ENCODE data around the gene GASK1B.

Gene GASK1B

DNA sequence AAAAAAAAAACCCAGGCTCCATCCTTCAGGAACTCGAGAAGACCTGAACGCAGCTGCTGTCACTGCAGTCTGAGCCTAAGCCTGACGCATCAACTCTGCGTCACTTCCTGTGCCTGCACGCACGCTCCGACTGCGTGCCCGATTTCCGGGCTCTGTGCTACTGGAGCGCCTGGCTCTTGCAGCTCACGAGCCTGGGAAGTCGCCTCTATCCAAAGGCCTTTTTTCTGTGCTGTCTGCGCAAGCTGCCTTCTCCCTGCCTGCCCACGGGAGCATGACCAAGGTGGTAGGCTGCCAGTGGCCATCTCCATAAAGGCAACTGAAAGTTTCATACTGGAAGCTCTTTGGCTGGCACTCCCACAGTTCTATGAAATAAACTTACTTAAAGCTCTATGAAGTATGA, 9.9 kb upstream of the GASK1B start:
- no peak for DNase-seq

DNA sequence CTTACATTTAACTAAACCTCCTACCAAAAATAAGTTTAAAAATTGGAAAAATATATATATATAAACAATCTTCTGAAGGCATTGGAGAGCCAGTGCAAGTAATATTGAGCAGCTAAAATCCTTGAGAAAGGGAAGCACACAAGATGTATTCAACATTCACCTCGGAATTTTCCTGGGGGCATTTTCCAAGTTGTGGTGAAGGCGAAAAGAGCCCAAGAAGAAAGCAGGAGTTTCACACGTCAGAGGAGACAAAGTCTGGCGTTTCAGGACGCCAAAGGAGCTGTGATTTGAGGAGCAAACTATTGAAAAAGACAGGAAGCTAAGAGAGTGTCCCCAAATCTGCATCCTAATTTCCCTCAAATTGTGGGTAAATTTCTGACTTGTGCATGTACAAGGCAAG, 9.1 kb upstream of the GASK1B start:
- DNase-seq: no peak

DNA sequence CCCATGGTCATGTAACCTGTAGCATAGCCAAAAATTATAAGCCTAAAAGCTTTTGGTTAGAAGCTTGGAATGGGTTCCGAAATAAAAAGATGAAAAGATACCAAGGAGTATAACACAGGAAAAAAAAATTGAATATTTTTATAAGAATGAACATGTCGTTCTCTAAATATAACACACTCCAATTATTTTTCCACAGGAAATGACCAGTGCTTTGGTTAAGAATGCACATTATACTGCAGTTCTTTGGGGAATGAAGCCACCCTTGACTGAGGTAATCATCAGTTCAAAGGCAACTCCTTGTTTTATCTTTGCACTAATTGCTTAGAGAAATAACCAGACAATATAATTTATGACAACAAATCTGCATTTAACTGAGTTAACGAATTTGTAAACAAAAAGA, 6.6 kb upstream of the GASK1B start:
- no peak for DNase-seq

DNA sequence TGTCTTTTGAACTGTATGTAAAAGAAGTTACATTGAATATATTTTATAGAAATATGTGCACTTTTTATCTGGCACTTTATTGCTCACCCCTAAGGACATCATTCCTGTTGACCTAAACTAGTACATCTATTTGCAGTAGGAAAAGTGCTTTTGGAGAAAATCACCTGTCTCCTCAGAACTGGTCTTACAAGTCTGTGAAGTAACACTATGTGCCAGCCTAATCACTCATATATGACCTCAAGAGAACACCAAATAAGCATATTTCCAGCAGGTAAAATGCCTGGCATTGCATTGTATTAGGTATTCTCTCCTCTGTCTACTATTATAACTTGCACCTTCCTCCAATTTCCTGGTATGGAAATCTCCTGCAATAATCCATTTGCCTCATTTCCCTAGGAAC, 4.0 kb upstream of the GASK1B start:
- DNase-seq: no peak

DNA sequence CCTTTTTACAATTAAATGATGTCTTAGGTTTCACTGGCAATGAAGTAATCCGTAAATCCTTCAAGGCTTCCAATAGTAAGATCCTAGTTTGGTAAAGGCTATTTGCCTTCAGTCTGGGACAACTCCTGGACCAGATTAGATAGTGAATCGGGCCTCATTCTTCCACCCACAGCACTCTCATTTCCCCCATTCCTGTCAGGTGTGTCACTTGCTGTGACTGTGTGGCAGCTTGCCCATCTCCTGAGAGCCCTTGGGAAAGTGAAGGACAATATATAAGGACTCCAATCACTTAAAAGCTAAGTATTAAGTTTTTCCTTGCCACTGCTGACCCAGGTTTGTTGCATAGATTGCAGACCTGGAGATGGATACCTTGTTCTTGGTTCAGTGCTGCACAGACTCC, 3.3 kb upstream of the GASK1B start:
- DNase-seq: no peak

DNA sequence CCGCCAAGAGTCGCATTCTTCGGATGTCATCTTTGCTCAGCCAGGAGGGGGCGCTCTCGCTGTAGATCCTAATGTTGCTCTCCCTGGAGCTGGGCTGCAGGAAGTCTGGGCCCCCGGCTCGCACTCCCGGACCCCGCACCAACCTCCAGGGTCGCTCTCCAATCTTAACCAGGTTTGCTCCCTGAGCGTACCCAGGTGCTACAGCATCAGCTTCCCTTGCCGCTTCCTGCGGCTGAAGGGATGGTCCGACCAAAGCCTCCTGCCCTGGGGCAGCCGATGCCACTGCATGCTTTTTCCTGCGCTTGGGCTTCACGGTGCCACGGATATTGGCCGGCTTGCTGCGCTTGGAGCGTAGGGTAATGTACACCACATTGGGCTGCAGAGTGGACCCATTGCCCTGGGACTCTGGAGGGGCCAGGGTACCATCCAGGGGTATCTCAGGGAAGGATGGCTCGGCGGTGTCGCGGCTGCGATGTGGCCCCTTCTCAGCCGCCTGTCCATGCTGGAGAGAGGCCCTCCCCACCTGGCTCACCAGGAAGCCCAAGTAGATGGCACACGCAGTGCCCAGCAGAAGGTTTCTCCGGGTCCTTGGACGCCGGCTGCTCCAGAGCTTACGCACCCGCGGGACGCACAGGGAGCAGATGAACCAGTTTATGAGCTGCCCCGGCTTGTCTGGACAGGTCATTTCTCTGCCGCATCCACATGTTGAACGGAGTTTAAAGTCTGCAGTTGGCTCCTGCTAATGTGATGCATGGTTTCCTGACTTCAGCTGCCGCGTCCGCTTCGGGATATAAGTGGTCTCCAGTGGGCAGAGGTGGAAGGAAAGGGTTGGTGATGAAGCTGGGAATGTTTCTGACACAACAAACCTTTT, 1.9 kb downstream of the GASK1B start:
- no peak for DNase-seq

DNA sequence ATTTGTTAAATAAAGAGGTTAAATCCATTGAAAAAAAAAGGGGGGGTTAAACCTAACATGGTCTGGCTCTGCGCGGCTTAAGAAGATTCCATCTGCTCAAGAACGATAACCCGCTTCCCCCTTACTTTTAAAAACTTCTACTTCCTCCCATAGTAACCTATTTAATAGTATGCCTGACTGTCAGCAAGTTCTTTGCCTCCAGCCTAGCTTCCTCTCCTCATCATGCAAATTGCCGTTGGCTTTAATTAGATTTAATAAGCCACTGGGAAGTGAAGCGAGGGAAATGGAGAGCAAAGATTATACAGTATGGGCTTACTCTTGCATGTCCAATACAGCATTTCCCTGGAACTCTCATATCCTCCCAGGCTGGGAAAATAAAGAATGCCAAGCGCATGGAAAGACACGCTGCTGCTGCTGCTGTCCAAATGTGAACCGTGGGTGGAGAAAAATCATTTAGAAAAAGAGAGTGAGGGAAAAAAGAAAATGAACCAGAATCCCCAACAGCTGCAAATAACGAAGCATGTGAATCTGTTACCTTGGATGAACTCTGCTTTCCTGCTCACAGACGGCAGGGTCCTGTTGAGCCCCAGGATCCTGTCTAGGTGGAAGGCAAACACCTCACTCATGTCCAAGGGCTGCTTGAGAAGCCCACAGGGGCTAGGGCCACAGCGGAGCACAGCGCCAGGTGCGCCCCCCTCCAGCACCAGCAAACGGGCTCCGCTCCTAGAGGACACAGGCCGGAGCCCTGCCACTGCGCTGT, 2.7 kb downstream of the GASK1B start:
- DNase-seq: no peak

DNA sequence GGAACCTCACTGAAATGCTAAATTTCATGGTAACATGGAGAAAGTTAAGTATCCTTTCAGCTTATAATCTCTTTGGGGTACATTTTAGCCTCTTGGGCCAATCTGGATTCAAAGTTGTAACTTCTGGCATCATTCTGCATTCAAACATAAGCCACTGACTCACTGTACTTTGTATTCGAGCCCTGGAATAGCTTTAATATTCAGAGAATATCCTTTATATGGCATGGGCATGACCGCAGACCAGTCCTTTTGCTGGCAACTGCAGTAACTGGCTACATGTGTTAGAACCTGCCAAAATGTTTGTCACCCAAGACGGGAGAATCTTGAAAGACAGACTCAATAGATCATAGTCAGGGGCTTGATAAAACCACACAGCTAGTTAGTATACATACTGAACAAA, 3.3 kb downstream of the GASK1B start:
- DNase-seq: no peak

DNA sequence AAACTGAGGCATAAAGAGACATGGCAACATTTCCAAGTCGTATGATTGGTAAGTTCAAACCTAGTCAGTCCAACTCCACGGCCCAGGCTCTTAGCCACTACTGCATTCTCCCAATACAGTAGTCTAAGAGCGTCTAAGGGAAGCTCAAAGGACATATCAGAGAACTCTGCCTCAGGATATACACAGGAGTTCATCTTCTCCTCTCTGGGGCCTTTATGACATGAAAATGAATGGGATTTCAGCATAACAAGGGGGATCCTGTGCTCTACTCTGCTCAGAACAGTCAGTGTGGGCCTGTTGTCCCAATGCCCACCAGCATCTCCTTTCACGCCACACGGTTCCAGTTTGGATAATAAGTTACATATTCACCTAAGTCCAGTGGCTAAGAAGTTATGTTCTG, 4.2 kb downstream of the GASK1B start:
- no peak for DNase-seq

DNA sequence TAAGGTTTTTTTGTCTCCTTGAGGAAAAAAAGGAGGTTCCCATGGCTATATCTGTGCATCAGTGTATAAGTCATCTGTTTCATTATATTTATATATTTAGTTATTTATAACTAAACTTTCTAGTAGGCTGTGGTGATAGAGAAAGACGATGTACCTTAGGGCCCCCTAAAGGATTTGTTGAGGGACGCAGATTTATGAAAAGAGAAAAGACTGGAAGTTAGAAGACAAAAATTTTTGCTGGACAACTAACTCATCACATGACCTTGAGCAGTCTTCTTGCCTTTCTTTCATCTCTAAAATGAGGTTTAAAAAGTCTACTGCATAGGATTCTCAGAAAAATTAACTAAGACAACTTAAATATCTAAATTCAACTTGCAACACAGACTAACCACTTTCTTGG, 6.1 kb downstream of the GASK1B start:
- no peak for DNase-seq

DNA sequence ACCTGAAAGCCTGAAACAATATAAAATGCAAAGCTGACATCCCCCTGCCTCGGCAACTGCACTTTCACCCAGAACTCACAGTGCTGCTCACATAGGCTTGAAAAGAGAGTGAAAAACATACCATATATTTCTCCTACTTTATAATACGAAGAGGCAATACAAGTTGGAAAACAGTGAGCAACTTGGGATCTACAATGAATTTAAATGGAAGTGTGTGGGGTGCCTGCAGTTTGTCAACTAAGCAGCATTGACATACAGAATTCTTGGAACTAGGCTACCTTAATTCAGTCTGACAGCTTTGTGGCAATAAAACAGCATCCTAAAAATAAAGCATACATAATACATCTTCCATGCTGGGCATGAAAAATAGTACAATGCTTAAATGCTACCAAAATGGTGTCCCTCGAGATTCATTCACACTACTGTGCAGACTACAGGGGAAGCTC, 8.0 kb downstream of the GASK1B start:
- no peak for DNase-seq

DNA sequence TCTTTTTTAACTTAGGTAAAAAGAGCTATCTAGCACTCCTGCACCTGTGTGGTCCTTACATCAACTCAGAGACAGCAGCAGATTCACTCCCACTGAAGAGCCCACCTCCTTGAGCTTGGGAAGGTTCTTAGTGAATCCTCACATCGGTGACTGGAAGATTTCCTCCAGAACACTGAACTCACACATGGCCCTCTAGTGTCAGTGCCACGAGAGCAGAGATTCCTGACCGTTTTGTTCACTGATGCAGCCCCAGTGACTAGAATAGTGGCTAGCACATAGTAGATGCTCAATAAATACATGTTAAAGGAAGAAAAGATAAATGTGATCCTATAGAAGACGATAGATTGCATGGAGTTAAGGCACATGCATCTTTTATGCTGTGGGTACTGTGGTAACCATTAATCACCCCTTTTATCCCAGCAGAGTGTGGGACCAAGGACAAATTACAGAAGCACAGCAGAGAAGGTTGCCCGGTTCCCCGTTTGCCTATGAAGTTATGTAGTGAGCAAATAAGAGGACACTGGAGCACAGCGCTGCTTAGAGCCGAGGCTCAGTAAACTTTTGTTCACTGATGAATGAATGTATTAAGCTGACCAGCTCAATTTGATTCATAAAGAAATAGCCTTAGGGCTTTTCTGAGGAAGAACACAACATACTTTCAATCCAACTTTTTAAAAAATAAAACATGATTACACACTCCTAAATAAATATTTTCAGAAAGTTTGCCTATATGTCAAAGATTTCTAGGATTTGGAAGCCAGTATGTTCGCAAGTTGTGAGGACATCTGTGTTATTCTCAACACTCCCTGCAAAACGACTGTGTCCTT, 8.7 kb downstream of the GASK1B start:
- DNase-seq: no peak

DNA sequence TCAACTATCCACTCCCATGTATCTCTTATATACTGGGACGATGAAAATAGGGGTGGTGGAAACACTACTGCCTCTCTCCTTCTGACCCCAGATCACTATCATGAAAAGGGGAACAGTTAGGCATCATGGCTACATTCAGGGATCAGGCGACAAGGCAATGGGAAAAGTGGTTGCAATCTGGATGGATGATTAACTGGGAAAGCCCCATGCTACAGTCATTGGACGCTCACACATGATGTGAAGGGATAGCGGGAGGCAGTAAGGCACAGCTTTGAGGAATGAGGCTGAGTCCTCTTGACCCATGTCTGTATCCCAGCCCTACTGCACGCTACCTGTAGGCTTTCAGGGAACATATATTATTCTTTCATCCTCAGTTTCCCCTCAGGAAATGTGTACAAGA, 10.2 kb downstream of the GASK1B start:
- DNase-seq: no peak

DNA sequence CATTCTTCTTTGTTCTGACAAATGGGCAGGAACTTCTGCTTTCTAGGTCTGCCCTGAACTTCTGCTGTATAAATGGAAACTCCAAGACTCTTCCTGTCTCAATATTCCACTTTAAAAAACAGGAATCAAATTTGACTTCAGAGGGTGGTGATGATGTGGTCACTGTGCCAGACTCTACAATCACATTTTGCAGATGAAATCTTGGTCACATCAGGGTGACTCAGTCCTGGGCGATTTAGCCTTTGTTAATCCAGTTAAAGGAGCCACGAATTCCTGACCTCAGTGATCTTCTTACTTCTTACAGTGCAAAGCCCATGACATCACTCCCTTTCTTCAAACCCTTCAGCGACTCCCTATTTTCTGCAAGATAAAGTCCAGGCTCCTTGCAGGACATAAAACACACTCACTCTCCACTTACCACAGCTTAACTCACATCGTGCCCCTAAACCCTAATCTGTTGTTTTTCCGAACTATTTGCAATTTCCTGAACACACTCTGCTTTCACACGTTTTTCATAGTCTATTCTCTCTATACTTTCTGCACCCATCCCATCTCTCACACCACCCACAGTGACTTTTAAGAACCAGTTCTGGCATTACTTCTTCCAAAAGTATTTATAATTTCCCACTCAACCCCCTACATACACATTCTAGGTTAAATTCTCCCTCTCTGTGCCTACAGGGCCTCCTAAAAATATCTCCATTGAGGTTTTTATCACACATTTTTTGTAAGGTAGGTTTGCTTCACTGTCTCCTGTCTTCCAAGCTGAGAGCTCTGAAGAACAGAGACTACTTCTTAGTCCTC, 11.1 kb downstream of the GASK1B start:
- no peak for DNase-seq

DNA sequence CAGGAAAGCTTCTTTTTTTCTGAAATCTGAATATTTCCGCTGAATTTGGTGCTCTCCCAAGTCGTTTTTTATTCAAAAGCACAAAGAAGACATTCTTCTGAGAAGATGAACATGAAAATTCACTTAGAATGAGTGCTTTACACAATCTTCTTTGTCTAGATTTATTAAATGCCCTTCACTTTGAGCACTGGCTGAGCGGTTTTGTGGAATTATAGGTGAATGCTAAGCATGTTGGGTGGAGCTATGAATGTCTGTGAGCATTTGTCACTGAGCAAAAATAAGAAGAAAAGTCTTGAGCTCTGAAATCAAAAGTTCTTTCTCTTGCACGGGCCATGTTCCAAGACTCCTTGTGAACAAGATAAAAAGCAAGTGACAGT, 13.1 kb downstream of the GASK1B start:
- no peak for DNase-seq

DNA sequence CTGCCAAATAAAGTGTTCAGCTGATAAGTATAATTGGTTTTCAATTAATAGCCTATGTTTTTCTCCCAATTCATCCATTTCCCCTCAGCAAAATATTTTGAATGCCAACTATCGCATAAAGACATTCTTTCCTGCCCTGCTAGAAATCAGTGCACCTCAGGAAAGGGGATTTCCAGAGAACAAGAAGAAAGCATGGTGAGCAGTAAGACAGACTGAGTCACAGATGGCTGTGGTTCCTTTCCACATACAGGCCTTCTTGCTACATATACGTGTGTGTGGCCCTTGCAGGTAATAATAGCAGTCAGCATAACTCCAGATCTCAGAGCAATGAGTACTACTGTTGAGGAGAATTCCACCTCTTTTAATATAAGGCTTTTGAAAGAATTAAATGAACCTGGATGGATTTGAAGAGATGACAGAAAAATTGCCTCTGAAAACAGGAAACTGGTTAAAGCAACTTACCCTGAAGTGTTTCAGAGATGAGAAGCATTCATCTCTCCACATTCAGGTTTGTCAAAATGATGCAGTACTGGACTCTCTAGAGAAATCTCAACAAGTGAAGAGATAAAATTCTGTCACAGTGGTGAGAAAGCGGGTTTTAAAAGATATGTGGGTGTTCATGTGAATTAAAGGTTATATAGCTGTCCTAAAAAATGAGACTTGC, 13.6 kb downstream of the GASK1B start:
- no peak for DNase-seq

DNA sequence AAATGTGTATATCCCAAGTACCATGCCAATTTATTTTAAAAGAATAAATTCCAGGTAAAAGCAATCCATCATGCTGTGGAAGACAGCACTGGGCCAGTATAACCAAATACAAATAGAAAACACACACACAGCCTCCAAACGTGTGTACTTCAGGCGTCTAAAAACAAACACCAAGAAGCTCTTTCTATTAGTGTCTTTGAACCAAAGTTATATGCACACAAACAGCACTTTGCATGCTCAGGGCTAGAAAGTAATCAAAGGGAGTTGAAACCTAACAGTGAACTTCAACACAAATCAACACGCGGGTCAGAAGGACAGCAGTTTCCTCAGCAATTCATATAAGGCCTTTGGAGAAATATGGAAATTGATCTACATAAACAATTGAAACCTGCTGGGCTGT, 15.4 kb downstream of the GASK1B start:
- DNase-seq: no peak

DNA sequence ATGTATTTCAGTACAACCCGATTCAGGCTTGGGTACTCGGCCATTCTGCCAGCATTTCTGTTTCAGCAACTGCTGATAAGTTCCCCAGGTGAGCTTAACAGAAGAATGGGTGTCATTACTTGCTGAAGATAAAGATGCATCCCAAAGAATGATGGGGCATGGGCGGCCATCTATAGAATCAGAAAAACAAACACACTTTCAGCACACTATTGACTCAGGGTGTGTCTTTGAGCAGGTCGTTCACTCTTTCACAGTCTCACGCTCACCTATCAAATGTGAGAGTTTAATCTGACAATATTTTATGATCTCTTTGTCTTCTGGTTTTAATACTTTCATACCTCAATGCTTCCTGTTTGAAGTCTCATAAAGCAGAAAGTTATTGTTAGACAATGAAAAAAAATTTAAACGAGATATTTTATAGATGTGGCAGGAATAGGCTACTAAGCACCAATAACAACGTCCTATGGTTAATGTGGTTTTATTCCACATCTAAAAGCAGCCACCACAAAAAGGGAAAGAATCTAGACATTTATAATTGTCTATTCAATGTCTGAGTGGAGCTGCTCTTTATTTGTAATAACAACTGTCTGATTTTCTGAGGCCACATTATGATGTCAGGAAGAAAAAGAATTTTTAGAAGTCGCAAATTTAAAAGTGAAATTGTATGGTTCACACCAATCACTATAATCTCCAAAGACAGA, 17.0 kb downstream of the GASK1B start:
- DNase-seq: no peak

DNA sequence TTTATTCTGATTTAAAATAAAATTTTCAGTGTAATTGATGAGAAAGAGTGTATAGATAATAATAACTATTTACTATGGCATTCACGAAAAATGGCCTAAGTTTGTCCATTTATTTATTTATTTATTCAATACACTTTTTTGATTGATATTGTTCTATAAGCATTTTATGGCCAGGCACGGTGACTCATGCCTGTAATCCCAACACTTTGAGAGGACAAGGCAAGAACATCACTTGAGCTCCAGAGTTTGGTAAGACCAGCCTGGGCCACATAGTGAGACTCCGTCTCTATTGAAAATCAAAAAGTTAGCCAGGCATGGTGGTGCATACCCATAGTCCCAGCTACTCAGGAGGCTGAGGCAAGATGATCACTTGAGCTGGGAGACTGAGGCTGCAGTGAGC, 25.7 kb downstream of the GASK1B start:
- DNase-seq: no peak

DNA sequence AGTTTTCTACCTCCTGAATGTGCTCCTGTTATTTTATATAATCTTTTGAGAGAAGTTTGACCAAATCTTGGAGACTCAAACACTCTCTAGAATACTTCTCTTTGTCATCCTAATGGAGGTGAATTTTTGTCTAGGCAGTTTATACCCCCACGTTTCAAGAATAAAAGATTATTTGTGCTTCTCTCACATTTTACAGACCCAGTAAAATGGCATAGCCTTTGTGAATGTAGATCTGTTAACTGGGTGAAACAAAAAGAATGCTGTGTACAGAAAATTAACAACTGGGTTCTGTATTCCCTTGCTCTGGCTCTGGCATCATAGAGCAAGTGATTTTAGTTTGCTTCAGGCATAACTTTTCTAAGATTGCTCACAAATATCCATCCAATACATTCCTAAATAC, 26.1 kb downstream of the GASK1B start:
- DNase-seq: no peak

DNA sequence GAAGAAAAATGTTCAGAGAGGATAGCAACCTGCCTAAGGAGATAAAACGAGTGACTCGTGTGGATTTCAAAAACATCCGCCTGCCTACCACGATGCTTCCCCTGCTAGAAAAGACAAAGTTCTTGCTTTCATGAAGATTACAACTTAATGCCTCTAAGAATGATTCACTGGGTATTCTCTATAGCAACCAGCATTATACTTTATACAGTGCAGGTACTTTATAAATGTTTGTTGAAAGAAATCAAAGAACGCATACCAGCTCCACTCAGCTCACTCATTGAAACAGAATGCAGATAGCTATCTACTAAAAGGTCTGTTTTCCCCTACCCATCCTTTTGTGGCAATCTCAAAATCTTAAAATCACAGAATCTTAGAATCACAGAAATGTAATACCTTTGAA, 33.7 kb downstream of the GASK1B start:
- DNase-seq: no peak

DNA sequence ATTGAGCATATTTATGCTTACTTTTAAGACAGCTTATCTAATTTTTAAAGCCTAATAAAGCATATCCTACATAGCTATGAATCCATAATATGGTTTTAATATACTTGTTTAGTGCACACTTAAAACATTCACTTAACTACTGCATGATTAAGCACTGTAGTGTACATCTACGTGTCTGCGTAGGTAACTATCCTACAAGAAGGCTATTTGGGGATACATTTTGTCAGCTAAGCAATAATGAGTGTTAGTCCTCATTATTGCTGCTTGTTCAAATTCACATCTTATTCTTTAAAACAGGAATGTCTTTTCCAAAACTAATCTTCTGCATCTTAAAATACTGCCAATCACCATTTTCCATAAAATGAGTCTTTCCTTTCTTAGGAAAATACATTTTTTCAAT, 38.6 kb downstream of the GASK1B start:
- no peak for DNase-seq
